Stimulated activated naive CD8-positive, alpha-beta T cell treated with anti-CD3 and anti-CD28 coated beads, Interleukin-15, Interleukin-2, amounts not matched to agents 100 U/mL and 50 U/mL, for 24 hours (primary cell): ENCODE data around the gene MBD1.
"Not testable (repeated sequence)": the region's sequence is repeated elsewhere in the genome, so short reads cannot be mapped to it uniquely, and the experiment has no call there.

Source experiments
- ATAC-seq: fragments of 150-1000 bp; cut with Tn5 transposase; one replicate; pipeline ENCODE4 v1.10.0; 2021
- DNase-seq: peaks from one replicate; pipeline ENCODE4 v3.0.0; 2021

The MBD1 gene

DNA sequence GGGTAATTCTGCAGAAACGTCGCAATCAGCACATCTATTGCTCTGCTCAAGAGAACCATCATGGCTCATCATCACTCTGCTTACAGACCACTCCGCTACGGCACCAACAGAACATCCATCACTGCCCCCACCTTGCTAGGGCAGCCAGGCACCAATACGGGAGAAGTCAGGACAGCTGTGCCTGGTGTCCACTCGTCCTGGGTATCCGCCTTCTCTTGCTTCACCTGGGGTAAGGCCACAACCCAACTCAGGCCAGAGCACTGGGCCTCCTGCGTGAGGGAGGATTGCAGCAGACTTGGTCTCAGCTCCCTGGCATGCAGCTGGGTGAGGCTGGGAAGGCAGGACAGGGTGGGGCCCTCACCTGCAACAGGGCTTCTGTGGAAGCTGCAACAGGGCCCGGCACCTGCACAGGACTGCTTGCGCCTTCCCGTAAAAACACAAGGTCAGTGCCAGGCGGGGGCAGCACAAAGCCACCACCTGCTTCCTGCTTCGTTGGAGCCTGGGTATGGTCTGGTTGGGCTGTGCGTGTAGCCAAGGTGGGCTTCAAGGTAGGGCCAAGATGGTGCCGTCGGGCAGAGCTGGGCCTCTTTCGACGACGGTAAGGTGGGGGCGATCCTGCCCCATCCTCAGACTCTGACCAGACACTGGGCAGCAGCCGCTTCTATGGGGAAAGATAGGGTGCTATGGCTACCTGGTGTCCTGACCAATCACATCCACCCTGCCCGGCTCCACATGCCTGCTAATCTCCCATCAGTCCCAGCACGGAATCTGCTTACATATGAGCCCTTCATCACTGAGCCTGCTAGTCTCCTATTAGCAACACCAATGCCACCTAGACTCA is 7.9 kb downstream of the MBD1 start:
- no peak for DNase-seq
- ATAC-seq: no peak

DNA sequence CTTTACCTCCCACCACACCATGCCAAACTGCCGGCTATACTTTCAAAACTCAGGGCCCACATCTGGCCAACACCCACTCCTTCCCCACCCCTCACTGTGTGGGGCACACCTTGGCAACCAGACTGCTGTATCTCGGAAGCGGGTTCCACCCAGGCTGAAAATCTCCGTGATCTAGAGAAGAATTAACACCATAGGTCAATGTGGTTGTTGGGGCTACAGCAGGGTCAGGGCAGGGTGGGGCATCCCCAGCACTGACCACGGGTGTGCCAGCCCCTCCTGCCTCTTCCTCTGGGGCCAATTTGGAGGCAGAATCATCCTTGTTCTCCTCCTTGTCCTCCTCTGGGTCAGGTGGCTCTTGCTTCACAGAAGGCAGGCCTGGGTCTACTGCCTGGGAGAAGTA is 8.8 kb downstream of the MBD1 start:
- ATAC-seq: no peak
- DNase-seq: no peak

DNA sequence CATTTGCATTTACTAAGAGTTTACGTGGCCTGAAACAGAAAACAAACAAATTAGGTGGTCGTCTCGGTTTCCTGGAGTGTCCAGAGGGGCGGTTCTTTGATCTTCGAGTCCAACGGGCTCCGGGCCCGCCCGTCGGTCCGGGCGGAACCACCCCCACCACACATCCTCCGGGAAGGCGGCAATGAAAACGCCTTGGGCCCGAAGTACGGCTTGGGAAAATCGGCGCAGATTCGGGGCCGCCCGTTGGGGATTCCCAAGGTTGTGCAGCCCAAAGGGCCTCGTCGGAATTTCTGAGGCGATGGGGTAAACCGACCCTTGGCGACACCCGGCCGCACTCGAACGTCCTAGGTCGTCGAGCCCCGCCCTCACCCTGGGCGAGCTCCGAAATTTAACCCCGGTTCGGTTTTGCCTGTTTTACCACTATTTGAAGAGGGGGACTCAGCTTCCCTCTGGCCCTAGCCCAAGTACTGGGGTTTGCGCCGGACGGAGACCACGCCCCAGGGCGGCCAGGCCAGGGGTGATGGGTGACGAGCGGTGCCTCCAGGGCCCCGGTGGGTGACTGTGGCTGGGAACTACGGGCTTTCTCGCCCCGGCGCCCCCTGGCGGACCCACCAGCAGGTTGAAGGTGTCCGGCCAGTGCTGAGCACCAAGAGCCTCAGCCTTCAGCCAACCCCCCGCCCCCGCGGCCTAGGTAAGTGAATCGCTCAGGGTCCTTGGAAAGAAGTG is 13.1 kb downstream of the MBD1 start:
- ATAC-seq (peak; percentile 87), DNase-seq (peak; percentile 88)

DNA sequence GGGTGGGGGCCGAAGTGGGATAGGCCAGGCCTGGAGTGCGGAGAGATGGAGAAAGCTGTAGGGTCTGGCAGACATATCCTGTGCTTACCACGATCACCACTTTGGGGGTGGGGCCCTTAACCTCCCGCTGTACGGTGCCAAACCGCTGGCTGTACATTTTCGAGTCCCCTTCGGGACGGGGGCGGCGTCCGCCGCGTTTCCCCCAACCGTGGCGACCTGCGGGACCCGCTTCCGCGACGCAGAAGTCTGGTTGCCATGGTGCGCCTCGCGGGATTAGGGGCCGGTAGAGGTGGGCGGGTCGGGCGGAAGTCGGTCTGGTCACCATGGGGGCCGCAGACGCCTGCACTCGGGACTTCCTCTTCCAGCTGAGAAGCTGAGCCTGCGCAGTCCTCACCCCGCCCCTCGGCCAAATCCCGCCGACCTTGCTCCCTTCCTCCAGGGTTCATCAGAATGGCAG is 15.0 kb downstream of the MBD1 start, which contains the start of gene CFAP53:
Gene CFAP53, minus strand, starts transcription at position 248 of the 457 bp plus-strand sequence. Its CDS starts 91 bp downstream, at position 157.
- peak; percentile 92 for ATAC-seq
- peak; percentile 94 for DNase-seq

DNA sequence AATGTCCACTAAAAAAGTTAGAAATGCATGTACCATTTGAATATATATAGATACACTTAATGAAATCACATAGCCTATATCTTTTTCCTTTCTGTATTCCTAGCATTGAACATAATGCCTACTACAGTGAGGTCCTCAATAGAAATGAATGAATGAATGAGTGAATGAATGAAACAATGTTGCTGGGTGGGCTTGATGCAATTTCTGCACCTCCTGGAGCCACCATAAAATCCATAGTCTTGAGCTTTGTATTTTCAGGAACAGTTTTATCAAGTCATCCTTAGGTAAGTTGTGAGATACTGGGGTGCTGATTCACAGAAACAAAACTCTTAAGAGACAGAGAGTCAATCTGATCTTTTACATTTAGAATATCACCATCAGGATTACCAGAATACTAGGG is 18.3 kb downstream of the MBD1 start:
- DNase-seq (no peak), ATAC-seq (no peak)

DNA sequence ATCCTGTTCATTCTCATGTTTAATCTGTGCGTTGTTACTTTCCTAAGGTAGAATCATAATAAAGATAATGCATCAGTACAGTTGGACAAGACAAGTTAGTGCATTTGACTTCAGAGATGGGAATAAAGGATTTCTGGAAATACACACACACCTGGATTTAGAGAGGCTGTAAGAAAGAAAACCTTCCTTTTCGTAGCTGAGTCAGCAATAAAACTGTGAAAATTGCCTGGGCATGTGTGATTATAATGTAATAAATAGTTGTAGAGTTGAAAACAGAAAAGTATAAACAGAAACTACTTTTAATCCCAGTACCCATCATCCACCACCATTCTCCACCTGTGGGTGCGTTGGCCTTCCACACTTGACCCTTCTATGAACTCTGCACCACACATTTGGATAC is 30.4 kb downstream of the MBD1 start:
- no peak for DNase-seq
- ATAC-seq: no peak

DNA sequence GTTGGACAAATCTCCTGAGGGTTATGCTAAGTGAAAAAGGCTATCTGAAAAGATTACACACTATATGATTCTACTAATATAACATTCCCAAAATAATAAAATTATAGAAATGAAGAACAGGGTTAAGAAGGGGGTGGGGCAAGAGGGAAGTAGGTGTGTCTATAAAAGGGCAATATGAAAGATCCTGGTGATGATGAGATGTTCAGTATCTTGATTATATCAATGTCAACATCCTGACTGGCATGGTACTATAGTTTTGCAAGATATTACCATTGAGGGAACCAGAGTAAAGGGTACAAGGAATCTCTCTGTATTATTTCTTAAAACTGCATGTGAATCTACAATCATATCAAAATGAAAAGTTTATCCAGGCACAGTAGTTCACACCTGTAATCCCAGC is 31.7 kb downstream of the MBD1 start:
- ATAC-seq (no peak), DNase-seq (no peak)

DNA sequence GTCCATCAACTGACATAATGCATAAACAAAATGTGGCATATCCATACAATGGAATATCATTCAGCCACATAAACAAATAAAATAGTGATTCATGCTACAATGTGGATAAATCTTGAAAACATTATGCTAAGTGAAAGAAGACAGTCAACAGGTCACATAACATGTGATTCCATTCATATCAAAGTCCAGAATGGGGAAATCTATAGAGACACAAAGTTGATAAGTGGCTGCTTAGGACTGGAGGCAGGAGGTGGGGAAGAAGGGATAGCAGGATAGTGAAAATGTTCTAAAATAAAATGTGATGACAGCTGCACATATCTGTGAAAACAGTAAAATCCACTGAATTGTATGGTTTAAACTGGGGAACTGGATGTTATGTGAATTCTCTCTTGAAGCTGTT is 33.8 kb downstream of the MBD1 start:
- ATAC-seq: no peak
- DNase-seq: no peak

DNA sequence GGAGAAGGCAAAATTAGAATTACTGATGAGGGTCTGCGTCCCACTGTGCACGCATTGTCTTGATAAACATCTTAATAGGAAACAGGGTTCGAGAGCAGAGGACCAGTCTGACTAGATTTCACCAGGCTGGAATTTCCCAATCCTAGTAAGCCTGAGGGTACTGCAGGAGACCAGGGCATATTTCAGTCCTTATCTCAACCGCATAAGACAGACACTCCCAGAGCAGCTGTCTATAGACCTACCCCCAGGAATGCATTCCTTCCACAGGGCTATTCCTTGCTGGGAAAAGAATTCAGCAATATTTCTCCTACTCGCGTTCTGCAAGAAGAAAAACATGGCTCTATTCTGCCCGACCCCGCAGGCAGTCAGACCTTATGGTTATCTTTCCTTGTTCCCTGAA is 39.6 kb downstream of the MBD1 start:
- not testable (repeated sequence) for ATAC-seq, DNase-seq

DNA sequence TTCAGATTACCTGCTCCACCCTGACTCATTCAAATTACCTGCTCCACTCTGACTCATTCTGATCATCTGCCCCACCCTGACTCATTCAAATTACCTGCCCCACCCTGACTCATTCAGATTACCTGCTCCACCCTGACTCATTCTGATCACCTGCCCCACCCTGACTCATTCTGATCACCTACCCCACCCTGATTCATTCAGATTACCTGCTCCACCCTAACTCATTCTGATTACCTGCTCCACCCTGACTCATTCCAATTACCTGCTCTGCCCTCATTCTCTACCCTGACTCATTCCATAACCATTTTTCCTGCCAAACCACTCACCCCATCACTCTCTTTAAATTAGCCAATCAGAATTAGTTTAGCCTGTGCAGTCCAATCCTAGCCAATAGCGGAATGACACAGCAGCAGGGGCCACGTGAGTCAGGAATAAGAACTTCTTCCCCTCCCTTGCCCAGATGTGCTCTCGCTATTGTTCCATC is 41.2 kb downstream of the MBD1 start:
- no peak for ATAC-seq
- no peak for DNase-seq

DNA sequence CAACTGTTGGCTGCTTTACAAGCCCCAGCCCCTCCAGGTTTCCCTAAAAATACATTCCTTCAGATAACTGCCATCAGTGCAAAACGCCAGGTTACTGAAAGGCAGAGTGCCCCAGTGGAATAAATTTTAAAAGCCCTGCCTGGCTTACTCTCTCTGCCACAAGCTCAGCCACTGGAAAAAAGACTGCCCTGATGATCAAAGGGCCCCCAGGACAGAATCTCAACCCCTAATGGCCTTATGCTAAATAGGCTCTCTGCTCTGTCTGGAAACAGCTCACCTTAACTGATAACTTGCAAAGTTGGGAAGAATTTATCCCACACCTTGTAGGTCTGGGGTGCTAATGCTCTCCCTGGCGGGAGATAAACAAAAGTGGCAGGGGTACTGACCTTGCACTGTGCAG is 48.9 kb downstream of the MBD1 start:
- DNase-seq (no peak), ATAC-seq (no peak)

DNA sequence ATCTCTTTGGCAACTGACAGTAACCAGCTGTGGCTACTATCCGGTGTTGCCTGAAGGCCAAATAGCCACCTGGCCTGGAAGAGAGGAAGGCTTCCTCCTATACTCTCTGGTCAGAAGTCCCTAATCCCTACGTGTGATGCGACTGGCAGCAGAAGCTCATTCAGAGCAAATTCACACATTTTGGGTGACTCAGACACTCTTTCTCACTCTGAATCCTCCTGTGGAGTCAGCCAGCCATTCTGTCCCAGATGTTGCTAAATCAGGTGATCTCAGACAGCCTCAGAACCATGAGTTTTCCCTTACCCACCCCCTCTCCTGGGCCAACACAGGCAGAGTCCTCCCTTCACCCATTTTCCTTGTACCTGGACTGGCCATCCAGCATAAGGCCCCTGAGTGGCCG is 49.7 kb downstream of the MBD1 start:
- ATAC-seq (peak; percentile 72), DNase-seq (no peak)

DNA sequence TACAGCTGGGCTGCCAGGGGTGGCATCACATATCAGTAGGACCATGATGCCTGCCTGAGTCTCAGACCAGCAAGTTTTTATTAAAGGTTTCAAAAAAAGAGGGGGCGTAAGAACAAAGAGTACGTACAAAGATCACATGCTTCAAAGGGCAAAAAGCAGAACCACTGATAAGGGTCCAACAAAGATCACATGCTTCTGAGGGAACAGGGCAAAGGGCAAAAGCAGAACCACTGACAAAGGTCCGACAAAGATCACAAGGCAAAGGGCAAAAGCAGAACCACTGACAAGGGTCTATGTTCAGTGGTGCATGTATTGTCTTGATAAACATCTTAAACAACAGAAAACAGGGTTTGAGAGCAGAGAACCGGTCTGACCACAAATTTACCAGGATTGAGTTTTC is 61.1 kb downstream of the MBD1 start:
- not testable (repeated sequence) for ATAC-seq, DNase-seq
